GM18868 (cell line): Measurements from ENCODE around the gene MRPS2.
"Not testable (repeated sequence)": the region's sequence is repeated elsewhere in the genome, so short reads cannot be mapped to it uniquely, and the experiment has no call there.

Experiments used
- ATAC-seq: cut with Tn5 transposase; IDR thresholded peaks from one replicate; pipeline ENCODE4 v1.9.1; 2021; ENCODE audit warnings: mild to moderate bottlenecking, moderate library complexity; ENCODE audit not compliant: unreplicated experiment

Gene MRPS2

DNA sequence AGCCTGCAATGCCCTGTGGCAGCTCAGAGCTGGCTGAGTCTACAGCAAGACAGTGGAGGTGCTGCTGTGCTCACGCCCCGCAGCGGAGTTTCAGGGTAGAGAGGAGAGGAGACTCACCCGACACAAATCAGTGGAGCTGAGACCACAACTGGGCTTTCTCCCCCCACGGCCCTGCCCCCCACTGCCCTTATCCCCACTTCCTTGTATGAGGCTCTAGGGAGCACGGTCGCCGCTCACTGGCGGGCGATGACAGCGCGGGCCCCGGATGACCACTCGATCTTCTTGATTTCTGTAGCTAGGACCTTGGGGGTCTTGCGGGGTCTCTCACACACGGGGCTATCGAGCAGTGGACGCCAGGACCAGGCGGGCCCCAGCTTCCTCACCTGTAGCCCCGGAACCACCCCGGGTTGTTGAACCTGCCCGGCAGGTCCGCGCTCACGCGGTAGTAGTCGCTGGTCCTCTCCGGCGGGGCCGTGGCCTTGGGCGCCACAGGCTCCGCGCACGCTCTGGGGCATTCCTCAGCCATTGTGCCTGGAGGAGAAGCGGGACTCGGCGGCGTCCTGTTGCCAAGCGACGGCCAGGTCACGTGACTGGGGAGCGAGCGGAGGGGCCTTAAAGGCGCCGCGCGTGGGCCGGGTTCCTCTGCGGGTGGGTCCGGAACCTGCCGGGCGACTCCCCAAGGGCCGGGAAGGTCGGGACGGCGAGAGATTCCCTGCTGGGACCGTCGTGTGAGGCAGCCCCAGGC lies 984 bp upstream of the MRPS2 start:
- no peak for ATAC-seq

DNA sequence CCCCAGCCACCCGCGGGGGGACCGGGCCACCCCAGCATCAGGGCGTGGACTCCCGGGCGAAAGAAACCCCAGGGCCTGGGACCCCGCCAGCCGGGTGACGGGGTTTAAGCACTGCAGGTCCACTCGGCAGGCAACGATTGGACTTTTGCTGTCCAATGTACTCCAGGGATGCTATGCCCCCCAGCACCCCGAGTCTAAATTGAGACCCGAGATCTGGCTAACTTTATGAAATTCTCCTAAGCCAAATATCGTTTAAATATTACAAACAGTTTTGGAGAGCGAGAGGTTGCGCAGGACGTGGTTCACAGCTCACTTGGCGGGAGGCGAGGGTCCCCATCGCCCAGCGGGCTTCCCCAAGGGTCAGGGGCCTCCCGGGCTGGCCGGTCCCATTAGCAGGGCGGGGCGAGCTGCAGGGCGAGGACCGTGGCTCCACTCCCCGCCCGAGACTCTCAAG lies 384 bp upstream of the MRPS2 start:
- no peak for ATAC-seq

GRCh38 chr9:135501261-135502167 lies 1.0 kb downstream of the MRPS2 start:
- no peak for ATAC-seq

- no peak for ATAC-seq
These were observed 1.8 kb downstream of the MRPS2 start for GRCh38 chr9:135502168-135502872.

GRCh38 chr9:135502873-135503321 lies 2.4 kb downstream of the MRPS2 start:
- no peak for ATAC-seq

- no peak for ATAC-seq
These were observed 3.1 kb downstream of the MRPS2 start for GRCh38 chr9:135503371-135504261.

DNA sequence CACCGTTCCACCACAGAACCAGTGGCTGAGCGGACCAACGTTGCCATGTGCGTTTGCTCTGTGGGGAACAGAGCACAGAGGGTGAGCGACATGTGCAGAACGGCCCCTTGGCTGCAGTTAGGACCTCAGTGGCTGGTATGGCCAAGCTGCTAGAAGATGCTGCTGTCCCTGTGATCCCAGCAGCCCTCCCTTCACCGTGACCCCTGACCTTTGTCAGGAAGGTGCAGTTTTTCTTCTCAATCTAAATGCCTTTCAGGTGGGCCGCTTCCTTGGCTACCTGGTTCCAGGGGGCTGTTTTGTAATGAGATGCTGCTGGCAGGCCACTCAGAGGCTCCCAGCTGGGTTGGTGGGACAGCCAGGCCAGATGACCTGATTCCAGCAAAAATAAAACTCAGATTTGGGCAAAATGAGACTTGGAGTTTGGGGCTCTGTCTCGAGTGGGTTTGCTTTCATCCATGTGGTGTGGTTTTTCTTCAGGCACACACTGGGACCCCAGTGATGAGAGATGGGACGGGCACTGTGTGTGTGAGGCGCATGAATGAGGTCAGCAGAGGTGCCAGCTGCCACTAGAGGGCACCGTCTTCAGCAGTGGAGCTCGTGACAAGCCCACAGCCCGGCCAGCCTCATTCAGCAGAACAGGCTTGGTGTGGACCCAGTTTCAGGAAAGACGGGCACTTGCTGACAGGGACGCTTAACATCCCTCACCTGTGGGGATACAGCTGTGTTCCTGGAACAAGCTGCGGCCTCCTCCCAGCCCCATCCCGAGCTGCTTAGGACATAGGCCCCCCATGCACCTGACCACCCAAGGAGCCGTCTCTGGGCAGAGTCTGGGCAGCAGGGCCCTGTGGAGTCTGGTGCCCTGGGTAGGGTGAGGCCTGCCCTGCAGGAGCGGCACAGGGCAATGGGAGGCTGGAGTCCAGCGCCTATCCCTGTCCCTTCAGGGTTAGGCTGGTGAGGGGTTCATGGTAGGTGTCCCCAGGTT lies 4.1 kb downstream of the MRPS2 start:
- ATAC-seq: no peak

DNA sequence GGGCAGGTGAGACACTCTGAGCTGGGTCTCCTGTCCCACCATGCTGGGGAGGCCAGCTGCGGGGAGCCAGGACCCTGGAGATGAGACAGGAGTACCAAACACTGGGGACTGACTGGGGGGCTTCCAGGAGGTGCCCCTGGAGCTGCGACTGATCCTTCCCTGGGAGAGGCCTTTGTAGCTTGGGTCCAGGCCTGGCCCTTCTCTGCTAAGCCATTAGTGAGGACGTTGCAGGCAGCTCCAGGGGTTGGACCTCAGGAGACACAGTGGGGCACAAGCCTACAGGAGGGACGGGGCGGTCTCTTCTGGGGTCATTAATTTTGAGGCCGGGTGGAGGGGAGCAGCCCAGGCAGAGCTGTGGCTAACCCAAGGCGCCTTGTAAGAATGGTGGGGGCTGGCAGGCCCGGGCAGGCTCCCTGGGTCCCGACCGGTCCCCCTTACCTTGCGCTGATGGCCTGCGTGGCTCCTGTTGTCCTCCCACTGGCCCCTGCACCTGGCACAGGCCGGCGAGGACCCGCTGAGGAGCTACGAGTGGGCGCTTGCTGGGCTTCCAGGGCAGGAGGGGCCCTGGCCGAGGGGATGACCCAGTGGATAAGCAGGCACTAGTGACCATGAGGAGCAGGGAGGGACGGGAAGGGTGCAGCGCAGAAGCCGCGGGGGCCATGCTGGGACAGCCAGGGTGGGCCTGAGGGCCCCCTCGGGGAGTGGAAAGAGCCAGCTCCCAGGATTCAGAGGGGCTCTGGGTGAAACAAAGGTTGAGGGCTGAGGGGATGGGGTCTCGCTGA lies 5.1 kb downstream of the MRPS2 start:
- ATAC-seq: no peak

GRCh38 chr9:135506327-135507103 lies 6.0 kb downstream of the MRPS2 start:
- no peak for ATAC-seq

DNA sequence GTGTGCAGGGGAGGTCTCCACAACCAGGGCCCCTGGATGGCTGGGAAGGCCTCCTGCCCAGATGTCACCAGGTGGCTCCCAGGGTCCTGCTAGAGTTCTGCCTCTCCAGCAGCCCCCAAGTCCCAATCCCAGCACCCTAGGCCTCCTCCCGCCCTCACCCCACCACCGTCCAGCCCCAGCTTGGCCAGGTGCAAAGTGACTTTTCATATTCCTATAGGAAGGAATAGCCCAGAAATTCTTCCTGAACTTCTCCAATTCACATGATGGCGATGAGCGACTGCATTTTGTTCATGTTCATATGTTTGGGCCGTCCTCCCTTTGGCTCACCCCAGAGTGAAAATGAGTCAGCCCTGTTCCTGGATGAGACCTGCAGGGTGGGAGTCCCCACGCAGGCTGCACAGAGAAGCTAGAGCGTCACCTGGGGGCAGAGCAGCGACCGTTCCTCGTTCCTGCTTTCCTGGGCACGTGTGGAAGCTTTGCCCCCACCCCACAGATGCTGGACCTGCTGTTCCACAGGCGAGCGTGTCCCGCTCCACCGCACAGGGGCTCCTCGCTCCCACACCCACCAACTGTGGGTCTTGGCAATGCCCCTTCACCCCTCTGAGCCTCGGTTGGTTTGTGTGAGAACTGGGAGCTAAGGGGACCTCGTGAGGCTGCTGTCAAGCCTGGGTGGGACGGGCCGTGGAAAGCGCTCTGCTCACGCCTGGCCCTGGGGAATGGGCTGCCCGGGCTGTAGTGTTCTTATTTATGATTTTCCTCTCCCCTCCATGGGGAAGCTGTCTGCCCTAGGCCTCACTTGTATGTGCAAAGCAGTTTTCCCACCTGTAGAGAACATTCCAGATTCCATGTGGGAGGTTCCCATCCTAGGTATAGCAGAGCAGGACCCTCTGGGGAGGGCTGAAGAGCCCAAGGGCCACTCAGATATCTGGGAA lies 6.9 kb downstream of the MRPS2 start:
- no peak for ATAC-seq

DNA sequence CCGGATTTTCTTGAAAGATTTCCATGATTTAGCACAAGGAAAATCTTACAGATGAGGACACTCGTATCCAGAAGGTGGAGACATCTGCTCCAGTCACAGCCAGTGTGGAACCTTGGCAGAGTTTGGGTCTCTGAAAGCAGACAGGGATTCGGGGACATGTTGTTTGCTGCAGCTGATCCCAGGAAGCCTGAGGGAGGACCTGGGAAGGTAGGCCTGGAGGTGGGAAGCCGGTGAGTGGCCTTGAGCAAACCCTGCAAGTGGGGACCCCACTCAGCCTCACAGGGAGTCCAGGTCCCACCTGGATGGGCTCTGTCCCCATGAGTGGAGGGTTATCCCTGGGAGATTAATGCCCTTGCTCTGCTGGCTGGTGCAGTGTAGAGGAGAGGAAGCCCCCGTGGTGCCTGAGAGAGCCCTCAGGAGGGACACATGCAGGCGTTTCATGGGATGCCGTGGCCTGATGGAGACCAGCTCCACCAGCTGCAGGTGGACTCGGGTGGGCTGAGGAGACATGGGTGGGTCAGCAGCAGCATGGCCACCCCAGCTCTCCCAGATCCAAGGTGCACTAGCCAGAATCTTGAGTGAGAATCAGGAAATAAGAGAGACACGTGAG lies 7.8 kb downstream of the MRPS2 start:
- ATAC-seq: no peak

GRCh38 chr9:135509458-135509857 lies 9.0 kb downstream of the MRPS2 start:
- ATAC-seq: no peak

DNA sequence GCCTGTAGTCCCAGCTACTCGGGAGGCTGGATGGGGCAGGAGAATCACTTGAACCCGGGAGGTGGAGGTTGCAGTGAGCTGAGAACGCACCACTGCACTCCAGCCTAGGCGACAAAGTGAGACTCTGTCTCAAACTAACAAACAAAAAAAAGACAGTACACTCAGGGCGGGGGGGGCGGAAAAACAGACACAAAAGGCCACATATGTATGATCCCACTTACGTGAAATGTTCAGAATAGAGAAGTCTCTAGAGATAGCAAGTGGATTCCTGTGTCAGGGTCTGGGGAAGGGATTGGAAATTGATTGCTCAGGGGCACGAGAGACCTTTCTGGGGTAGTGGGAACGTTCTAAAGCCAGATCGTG lies 11.7 kb downstream of the MRPS2 start:
- ATAC-seq: no peak

GRCh38 chr9:135512904-135513303 lies 12.4 kb downstream of the MRPS2 start:
- no peak for ATAC-seq

GRCh38 chr9:135513351-135513846 lies 12.9 kb downstream of the MRPS2 start:
- no peak for ATAC-seq

GRCh38 chr9:135513906-135514305 lies 13.4 kb downstream of the MRPS2 start:
- not testable (repeated sequence) for ATAC-seq
